Chondrocyte (in vitro differentiated cells): Measurements from ENCODE around the gene SPATS2. TPM values are rescaled to one million over a fixed set of nuclear protein-coding genes. Genes with fewer than 3 reads are reported as not detected.
"Not testable (repeated sequence)": the region's sequence is repeated elsewhere in the genome, so short reads cannot be mapped to it uniquely, and the experiment has no call there.

Source experiments
- DNase-seq: peaks from one replicate; pipeline ENCODE4 v3.0.0; 2021; ENCODE audit warnings: mixed read lengths, low spot score
- H3K27ac Mint-ChIP-seq: one replicate; pipeline ENCODE4 v1.8.0; 2021; ENCODE audit warnings: mild to moderate bottlenecking, moderate library complexity, mixed read lengths; ENCODE audit not compliant: unreplicated experiment
- H3K27me3 Mint-ChIP-seq: 2 replicates; pipeline ENCODE4 v1.8.0; 2021; ENCODE audit warnings: low read depth, mixed read lengths
- H3K36me3 Mint-ChIP-seq: 2 replicates; pipeline ENCODE4 v1.8.0; 2021; ENCODE audit warnings: low read depth, mixed read lengths
- H3K4me1 Mint-ChIP-seq: 2 replicates; pipeline ENCODE4 v1.8.0; 2021; ENCODE audit warnings: low read depth, mild to moderate bottlenecking, mixed read lengths
- H3K4me3 Mint-ChIP-seq: one replicate; pipeline ENCODE4 v1.8.0; 2021; ENCODE audit warnings: mild to moderate bottlenecking, moderate library complexity, mixed read lengths; ENCODE audit not compliant: unreplicated experiment
- H3K9me3 Mint-ChIP-seq: 2 replicates; pipeline ENCODE4 v1.8.0; 2021; ENCODE audit warnings: low read depth, mixed read lengths
- CTCF ChIP-seq: fragments of 200-600 bp; sonication (generic); IDR thresholded peaks from 2 replicates; pipeline ENCODE4 v1.5.0; 2021; ENCODE audit warnings: antibody characterized with exemption, mild to moderate bottlenecking, moderate library complexity
- total RNA-seq: library from RNA; stranded (reverse); gene quantifications from 3 replicates; pipeline ENCODE4 v1.2.1, GENCODE V29; 2021

Gene SPATS2
- total RNA-seq, 1 donor from 2014 or later, result 24.2 TPM

- Mint-ChIP-seq H3K4me3 (no peak overlapping the region), H3K27me3 (no peaks in the 10 kb centered on the region), H3K36me3 (no peaks in the 10 kb centered on the region), H3K9me3 (no peaks in the 10 kb centered on the region), H3K27ac (peak overlapping the region; percentile 82), H3K4me1 (peaks cover 45% of the 10 kb centered on the region)
- no peak for TF ChIP-seq CTCF
- DNase-seq, result no peak
These were observed 136.5 kb downstream of the SPATS2 start for GRCh38 chr12:49503674-49504180.

GRCh38 chr12:49505672-49506071 lies 138.4 kb downstream of the SPATS2 start:
- no peaks in the 10 kb centered on the region for H3K36me3 Mint-ChIP-seq
- no peak for TF ChIP-seq CTCF
- no peak overlapping the region for H3K4me3 Mint-ChIP-seq
- no peak overlapping the region for H3K27ac Mint-ChIP-seq
- no peaks in the 10 kb centered on the region for H3K9me3 Mint-ChIP-seq
- no peaks in the 10 kb centered on the region for H3K27me3 Mint-ChIP-seq
- H3K4me1 Mint-ChIP-seq, result peaks cover 46% of the 10 kb centered on the region
- DNase-seq, result no peak

GRCh38 chr12:49507139-49507538 lies 139.9 kb downstream of the SPATS2 start:
- peaks cover 46% of the 10 kb centered on the region for H3K4me1 Mint-ChIP-seq

GRCh38 chr12:49509681-49510080 lies 142.4 kb downstream of the SPATS2 start:
- not testable (repeated sequence) for DNase-seq, H3K27me3 Mint-ChIP-seq, H3K27ac Mint-ChIP-seq, H3K36me3 Mint-ChIP-seq, H3K9me3 Mint-ChIP-seq, H3K4me3 Mint-ChIP-seq
- H3K4me1 Mint-ChIP-seq, result peaks cover 26% of the 10 kb centered on the region

More at GRCh38 chr12:49507139-49507538, 139.9 kb downstream of the SPATS2 start:
- DNase-seq, result no peak
- no peak for TF ChIP-seq CTCF
- Mint-ChIP-seq H3K9me3 (no peaks in the 10 kb centered on the region), H3K4me3 (no peak overlapping the region), H3K36me3 (no peaks in the 10 kb centered on the region), H3K27me3 (no peaks in the 10 kb centered on the region), H3K27ac (peak overlapping the region; percentile 67)

- no peaks in the 10 kb centered on the region for H3K36me3 Mint-ChIP-seq
- H3K27me3 Mint-ChIP-seq, result no peaks in the 10 kb centered on the region
- no peak overlapping the region for H3K27ac Mint-ChIP-seq
- DNase-seq, result no peak
- H3K4me1 Mint-ChIP-seq, result peaks cover 27% of the 10 kb centered on the region
- H3K4me3 Mint-ChIP-seq, result no peak overlapping the region
- no peak for TF ChIP-seq CTCF
- no peaks in the 10 kb centered on the region for H3K9me3 Mint-ChIP-seq
These were observed 144.1 kb downstream of the SPATS2 start for GRCh38 chr12:49511410-49511809.

GRCh38 chr12:49512546-49512945 lies 145.3 kb downstream of the SPATS2 start:
- Mint-ChIP-seq H3K9me3 (no peaks in the 10 kb centered on the region), H3K4me3 (no peak overlapping the region), H3K27me3 (no peaks in the 10 kb centered on the region), H3K4me1 (peaks cover 19% of the 10 kb centered on the region), H3K36me3 (no peaks in the 10 kb centered on the region), H3K27ac (no peak overlapping the region)
- DNase-seq, result no peak
- TF ChIP-seq CTCF, result no peak
